IPS-NIHi11 (cell line): ENCODE data around the gene SYPL1.
A peak's percentile ranks its signal among the peaks of the same experiment; 100 is the strongest.

Experiments
- DNase-seq: peaks from one replicate; pipeline ENCODE4 v3.0.0; 2012; ENCODE audit warnings: mixed read lengths, low spot score

SYPL1 gene

GRCh38 chr7:106065575-106066500, 46.3 kb downstream of the SYPL1 start:
- no peak for DNase-seq

GRCh38 chr7:106064771-106065574, 47.1 kb downstream of the SYPL1 start:
- DNase-seq: peak; percentile 61

- no peak for DNase-seq
Measured at GRCh38 chr7:106064316-106064715, 47.8 kb downstream of the SYPL1 start.

- no peak for DNase-seq
Measured at GRCh38 chr7:106063692-106064091, 48.4 kb downstream of the SYPL1 start.

GRCh38 chr7:106063024-106063423, 49.1 kb downstream of the SYPL1 start:
- no peak for DNase-seq

GRCh38 chr7:106062521-106062931, 49.6 kb downstream of the SYPL1 start:
- no peak for DNase-seq

GRCh38 chr7:106062006-106062405, 50.1 kb downstream of the SYPL1 start:
- no peak for DNase-seq

- no peak for DNase-seq
Measured at GRCh38 chr7:106061301-106061979, 50.7 kb downstream of the SYPL1 start.

- no peak for DNase-seq
Measured at GRCh38 chr7:106060394-106060920, 51.7 kb downstream of the SYPL1 start.

- no peak for DNase-seq
Measured at GRCh38 chr7:106059556-106059955, 52.6 kb downstream of the SYPL1 start.

- no peak for DNase-seq
Measured at GRCh38 chr7:106058928-106059324, 53.2 kb downstream of the SYPL1 start.

- DNase-seq: no peak
Measured at GRCh38 chr7:106057962-106058927, 53.9 kb downstream of the SYPL1 start.

GRCh38 chr7:106057204-106057961, 54.7 kb downstream of the SYPL1 start:
- DNase-seq: no peak

GRCh38 chr7:106056513-106057203, 55.5 kb downstream of the SYPL1 start:
- peak; percentile 81 for DNase-seq

GRCh38 chr7:106054971-106055532, 57.1 kb downstream of the SYPL1 start:
- no peak for DNase-seq

- no peak for DNase-seq
Measured at GRCh38 chr7:106054156-106054910, 57.8 kb downstream of the SYPL1 start.

GRCh38 chr7:106053109-106053508, 59.0 kb downstream of the SYPL1 start:
- DNase-seq: no peak

GRCh38 chr7:106052681-106053080, 59.4 kb downstream of the SYPL1 start:
- DNase-seq: no peak

GRCh38 chr7:106050746-106051117, 61.4 kb downstream of the SYPL1 start:
- no peak for DNase-seq
